ENCODE results near the gene CACNA2D3.

CACNA2D3 gene

GRCh38 chr3:54121414-54122323, 683 bp upstream of the CACNA2D3 start:
- Histone ChIP-seq H3K36me3 (ENCODE audit: control insufficient read depth, insufficient read depth, low read length) (no peaks in the 10 kb centered on the region), H3K27ac (no peak overlapping the region), H3K4me1 (peaks cover 16% of the 10 kb centered on the region), H3K4me2 (ENCODE audit: low read length) (peak overlapping the region; percentile 74), H3K79me2 (no peaks in the 10 kb centered on the region), H3K9ac (no peak overlapping the region), H3K4me3 (ENCODE audit: low read depth, low read length) (peak overlapping the region; percentile 37), H3K9me3 (ENCODE audit: control insufficient read depth, low read length) (no peaks in the 10 kb centered on the region), H3K27me3 (ENCODE audit: control insufficient read depth, insufficient read depth, low read length) (no peaks in the 10 kb centered on the region), H2AFZ (peak overlapping the region; percentile 87)
- TF ChIP-seq CTCF (IDR thresholded peaks at IDR 0.05), result no peak

- Histone ChIP-seq H3K36me3 (ENCODE audit: control insufficient read depth, insufficient read depth, low read length) (no peaks in the 10 kb centered on the region), H3K4me1 (peaks cover 16% of the 10 kb centered on the region), H3K4me2 (ENCODE audit: low read length) (peak overlapping the region; percentile 65), H3K27me3 (ENCODE audit: control insufficient read depth, insufficient read depth, low read length) (no peaks in the 10 kb centered on the region), H3K27ac (peak overlapping the region; percentile 52), H3K4me3 (ENCODE audit: low read depth, low read length) (peak overlapping the region; percentile 40), H3K9ac (no peak overlapping the region), H3K79me2 (no peaks in the 10 kb centered on the region), H2AFZ (peak overlapping the region; percentile 84), H3K9me3 (ENCODE audit: control insufficient read depth, low read length) (no peaks in the 10 kb centered on the region)
- no peak for TF ChIP-seq CTCF (IDR thresholded peaks at IDR 0.05)
Measured at GRCh38 chr3:54123003-54123775, 837 bp downstream of the CACNA2D3 start.

GRCh38 chr3:54123776-54124196, 1.4 kb downstream of the CACNA2D3 start:
- Histone ChIP-seq H3K4me3 (ENCODE audit: low read depth, low read length) (peak overlapping the region; percentile 40), H3K79me2 (no peaks in the 10 kb centered on the region), H3K9me3 (ENCODE audit: control insufficient read depth, low read length) (no peaks in the 10 kb centered on the region), H3K4me1 (peaks cover 16% of the 10 kb centered on the region), H3K4me2 (ENCODE audit: low read length) (peak overlapping the region; percentile 65), H3K9ac (no peak overlapping the region), H3K27me3 (ENCODE audit: control insufficient read depth, insufficient read depth, low read length) (no peaks in the 10 kb centered on the region), H3K36me3 (ENCODE audit: control insufficient read depth, insufficient read depth, low read length) (no peaks in the 10 kb centered on the region), H3K27ac (peak overlapping the region; percentile 52), H2AFZ (peak overlapping the region; percentile 84)
- no peak for TF ChIP-seq CTCF (IDR thresholded peaks at IDR 0.05)

GRCh38 chr3:54125300-54125699, 2.9 kb downstream of the CACNA2D3 start:
- H3K9me3 ChIP-seq (ENCODE audit: control insufficient read depth, low read length), result no peaks in the 10 kb centered on the region
- no peak overlapping the region for H3K9ac ChIP-seq
- no peak overlapping the region for H3K27ac ChIP-seq
- no peaks in the 10 kb centered on the region for H3K36me3 ChIP-seq (ENCODE audit: control insufficient read depth, insufficient read depth, low read length)
- peaks cover 16% of the 10 kb centered on the region for H3K4me1 ChIP-seq
- no peak overlapping the region for H3K4me2 ChIP-seq (ENCODE audit: low read length)
- no peak overlapping the region for H2AFZ ChIP-seq
- no peak for TF ChIP-seq CTCF (IDR thresholded peaks at IDR 0.05)
- H3K79me2 ChIP-seq, result no peaks in the 10 kb centered on the region
- no peak overlapping the region for H3K4me3 ChIP-seq (ENCODE audit: low read depth, low read length)
- H3K27me3 ChIP-seq (ENCODE audit: control insufficient read depth, insufficient read depth, low read length), result no peaks in the 10 kb centered on the region

Measured in parathyroid adenoma (tissue), 2 donors.